Measurements from ENCODE around the gene COL11A1.
"Not testable (repeated sequence)": the region's sequence is repeated elsewhere in the genome, so short reads cannot be mapped to it uniquely, and the experiment has no call there.

COL11A1 gene

DNA sequence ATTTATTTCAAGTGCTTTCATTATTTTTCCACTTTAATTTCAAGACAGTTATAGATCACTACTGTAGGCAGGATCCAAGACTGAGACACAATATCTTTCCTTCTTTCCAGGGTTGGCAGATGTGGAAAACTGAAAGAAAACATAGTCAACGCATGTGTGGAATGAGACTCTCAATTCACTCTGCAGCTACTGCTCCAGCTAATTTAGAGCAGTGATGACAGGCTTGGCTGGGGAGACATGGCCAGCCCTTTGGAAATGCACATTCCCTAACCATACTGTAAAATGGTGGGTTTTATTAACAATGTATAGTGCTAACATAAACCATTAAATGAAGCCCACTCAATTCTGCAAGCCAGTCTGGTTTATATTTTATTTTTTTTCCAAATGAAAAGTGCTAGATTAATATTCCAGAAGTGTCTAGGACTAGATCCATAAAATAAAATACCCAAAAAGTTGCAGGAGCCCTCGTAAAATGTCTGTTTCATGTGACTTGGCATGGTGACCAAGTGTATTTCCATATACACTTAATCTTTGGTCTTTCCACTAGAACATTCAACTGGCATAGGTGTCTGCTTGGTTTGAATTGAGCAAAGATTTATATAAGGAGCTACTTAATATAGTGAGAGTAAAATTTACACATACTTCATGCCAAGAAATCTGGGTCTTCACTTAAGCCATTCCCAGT lies 32.9 kb downstream of the COL11A1 start:
- no peak for DNase-seq

DNA sequence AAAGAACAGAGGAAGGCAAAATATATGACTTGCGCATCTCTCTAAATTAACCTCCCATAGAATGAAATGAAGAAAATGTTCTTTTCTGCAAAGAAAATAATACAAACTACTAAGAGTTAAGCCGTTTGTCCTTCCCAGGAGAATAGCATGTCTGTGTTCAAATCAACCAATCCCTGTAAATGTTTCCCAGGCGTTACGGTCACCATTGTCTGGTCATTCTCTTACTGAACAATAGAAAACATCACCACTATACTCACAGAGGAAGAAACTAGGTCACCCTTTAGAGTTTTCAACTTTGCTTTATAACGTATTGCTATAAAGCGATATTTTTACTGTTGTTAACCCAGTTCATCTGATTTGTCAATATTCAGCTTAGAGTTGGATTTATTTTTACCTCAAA lies 34.1 kb downstream of the COL11A1 start:
- no peak for DNase-seq

DNA sequence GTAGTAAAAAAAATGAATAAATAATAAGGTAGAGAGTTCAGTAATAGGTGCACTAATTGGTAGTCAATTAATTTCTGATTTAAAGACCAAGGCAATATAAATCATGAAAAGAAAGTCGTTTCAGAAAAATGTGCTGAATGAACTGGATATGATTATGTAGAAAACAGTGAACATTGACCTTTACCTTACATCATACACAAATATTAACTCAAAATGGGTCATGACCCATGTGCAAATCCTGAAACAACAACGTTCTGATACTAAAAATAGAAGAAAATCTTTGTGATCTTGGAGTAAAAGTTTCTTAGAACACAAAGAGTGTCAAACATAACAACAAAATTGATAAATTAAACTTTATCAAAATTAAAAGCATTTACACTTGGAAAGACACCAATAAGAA lies 39.1 kb downstream of the COL11A1 start:
- no peak for DNase-seq

DNA sequence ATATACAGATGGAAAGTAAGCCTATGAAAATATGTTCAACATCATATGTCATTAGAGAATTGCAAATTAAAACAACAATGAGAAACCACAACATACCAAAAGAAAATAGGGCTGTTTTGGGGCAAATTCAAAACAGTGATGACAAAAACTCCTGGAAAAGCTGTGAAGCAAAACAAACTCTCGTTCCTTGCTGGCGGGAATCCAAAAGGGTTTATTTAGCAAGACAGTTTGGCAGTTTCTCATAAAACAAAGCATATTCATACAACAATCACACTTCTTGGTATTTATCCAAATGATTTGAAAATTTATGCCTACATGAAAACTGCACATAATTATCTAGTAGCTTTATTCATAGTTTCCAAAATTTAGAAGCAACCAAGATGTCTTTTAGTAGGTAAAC lies 44.4 kb downstream of the COL11A1 start:
- DNase-seq: no peak

DNA sequence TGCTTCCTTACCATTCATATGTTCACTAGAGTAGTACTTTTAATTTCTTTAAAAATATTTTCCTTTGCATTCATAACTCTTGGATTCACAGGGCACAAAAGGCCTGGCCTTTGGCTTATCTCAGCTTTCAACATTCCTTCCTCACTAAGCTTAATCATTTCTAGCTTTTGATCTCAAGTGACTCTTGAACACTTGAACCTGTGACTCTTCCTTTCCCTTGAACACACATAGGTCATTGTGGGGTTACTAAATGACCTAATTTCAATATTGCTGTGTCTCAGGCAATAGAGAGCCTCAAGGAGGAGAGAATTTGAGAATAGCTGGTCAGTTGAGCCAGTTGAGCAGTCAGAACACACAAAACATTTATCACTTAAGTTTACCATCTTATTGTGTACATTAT lies 49.9 kb downstream of the COL11A1 start:
- no peak for DNase-seq

DNA sequence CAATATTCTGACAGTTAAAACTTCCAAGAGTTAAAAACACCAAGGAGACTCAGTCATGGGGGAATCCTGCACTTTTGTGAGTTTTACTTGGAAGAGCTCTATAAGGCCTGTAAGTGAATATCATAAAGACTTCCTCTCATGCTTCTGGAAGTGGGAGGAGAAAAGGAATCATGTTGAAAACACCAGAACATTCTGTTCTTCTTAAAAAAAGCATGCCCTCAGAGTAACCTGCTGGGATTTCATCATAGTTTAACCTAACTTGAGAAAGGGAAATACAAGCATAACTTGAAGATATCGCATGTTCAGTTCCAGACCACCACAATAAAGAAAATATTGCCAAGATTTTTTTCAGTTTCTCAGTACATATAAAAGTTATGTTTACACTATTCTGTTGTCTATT lies 51.9 kb downstream of the COL11A1 start:
- no peak for DNase-seq

DNA sequence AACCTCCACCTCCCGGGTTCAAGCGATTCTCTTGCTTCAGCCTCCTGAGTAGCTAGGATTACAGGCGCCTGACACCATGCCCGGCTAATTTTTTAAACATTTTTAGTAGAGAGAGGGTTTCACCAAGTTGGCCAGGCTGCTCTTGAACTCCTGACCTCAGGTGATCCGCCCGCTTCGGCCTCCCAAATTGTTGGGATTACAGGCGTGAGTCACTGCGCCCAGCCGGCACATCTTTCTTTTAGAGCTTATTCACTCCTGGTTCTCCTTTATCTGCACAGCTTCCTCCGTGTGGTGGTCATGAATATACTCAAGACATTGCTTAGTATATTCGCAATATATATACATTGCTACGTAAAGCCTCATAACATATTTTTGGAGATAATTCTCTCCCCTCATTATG lies 80.2 kb downstream of the COL11A1 start:
- DNase-seq: not testable (repeated sequence)

DNA sequence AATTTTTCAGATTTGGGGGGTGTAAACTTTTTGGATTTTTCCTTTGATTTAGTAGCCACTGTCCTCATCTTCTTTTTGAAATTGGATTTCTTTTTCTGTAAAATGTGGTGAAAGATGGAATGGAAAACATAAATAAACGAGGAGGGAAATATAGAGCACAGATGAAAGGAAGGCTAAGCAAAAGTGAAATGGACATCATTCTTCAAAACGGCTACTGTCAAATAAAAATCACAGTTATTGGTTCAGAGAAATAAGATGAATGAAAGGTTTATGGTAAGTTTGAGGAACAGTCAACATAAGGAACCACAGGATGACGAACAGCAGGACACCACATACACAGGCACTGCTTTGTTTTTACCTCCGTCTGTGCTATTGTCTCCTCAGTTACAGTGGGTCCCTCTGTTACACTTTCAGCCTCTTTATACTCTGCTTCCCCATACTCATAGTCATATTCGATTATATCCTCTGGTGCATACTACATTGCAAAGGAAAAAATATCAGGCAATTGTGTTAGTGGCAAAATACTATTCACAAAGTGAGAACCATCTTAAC lies 82.4 kb downstream of the COL11A1 start:
- no peak for DNase-seq

DNA sequence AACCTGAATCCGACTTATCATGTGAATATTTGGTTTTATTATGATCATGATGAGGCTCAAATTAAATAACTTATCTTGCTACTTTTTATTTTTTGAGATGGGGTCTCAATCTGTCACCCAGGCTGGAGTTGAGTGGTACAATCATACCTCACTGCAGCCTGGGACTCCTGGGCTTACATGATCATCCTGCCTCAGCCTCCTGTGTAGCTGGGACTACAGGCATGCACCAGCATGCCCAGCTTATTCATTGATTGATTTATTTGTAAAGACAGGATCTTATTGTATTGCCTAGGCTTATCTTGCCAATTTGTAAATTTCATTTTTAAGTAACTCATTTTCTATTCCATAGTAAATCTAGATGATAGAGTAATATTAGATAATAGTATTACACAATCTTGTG lies 84.3 kb downstream of the COL11A1 start:
- DNase-seq: no peak

DNA sequence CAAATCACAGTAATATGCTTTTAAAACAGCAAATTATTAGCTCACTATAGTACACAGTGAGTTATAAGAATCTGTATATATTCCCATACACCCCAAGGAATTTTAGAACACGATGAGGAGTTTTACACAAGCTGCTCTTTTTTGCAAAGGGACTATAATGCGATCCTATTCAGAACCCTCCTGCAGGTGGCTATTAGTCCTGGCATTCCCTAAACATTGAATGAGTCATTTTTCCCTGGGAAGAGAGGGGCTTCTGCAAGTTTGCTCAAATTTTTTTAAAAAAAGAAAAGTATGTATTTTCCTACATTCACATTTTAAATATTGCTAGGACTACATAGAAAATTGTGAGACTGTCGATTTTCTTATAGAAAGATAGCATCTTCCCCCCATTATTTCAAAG lies 106.3 kb downstream of the COL11A1 start:
- DNase-seq: no peak

DNA sequence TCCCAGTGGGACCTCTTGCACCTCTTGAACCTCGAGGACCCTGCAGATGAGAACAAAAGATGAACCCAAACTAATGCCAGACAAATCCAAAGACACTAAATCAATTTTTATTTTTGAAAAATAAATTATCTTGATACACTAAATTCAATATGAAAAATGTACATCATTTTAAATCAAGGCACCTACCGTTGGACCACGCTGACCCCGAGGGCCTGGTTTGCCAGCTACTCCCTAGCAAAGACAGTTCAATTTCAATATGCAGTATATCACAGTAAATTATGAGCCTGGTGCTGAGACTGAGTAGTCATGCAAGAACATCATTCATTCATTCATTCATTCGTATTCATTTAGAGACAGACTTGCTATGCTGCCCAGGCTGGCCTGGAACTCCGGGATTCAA lies 129.4 kb downstream of the COL11A1 start:
- no peak for DNase-seq

DNA sequence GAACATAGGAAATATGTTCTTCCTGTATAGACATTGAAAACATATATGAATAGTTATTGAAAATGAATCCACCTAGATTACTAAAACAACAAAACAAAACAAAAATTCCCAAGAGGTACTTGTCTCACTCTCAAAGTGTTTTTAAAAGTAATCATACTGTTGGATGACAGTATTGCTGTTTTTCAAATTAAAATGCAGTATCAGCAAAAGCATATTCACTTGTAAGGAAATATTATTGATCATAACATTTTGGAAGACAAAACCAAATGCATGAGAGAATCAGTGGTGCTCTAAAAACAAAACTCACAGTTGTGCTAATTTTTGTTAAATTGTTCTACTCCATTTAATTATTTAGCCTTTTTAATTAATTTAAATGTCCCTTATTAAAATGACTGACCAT lies 131.0 kb downstream of the COL11A1 start:
- no peak for DNase-seq

DNA sequence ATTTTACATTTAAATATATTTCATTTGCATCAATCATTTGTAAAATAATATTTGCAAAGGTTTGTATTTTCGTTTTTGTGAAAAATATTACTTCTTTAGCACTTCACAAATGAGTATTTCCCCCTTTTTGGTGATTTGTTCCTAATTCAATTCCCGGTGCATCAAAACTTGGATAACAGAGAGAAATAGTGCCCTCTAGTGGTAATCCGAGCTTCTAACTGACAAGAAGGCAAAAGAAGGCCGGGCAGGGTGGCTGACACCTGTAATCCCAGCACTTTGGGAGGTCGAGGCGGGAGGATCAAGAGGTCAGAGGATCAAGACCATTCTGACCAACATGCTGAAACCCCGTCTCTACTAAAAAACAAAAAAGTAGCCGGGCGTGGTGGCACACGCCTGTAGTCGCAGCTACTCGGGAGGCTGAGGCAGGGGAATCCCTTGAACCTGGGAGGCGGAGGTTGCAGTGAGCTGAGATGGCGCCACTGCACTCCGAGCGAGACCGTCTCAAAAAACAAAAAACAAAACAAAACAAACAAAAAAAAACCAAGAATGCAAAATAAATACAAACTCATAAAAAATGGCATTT lies 137.7 kb downstream of the COL11A1 start:
- peak; percentile 54 for DNase-seq

DNA sequence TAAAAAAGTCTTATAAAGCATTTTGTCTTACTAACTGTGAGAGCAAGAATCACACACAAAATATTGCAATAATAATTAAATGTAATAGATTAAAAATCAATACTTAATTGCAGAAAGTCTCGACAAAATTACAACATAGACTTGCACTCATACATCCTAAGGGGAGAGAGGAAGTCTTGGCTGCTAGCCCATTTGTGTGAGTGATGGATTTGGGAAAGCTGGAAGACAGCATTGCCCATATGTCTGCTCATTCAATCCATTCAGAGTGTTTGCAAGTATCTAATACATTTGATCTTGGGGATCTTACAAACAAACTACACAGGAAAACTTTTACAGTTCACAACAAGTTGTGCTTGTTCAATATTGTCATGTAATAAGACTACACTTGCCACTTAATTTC lies 140.5 kb downstream of the COL11A1 start:
- DNase-seq: no peak

DNA sequence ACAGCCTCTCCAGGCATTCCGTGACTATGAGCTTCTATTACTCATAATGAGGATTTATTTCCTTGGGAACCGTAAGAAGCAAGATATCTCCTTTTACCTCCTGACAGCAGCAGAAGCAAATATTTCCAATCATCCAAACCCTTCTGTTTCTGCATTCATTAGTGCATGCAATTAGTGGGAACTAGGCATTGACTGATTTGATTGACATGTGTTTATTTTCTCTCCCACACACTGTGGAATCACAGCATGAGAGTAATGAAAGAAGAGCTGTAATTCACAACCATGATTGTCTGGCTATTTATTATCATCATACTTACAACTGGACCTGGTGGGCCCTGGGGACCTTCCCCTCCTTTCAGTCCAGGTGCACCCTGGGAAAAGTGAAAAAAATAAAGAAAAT lies 146.8 kb downstream of the COL11A1 start:
- DNase-seq: no peak

DNA sequence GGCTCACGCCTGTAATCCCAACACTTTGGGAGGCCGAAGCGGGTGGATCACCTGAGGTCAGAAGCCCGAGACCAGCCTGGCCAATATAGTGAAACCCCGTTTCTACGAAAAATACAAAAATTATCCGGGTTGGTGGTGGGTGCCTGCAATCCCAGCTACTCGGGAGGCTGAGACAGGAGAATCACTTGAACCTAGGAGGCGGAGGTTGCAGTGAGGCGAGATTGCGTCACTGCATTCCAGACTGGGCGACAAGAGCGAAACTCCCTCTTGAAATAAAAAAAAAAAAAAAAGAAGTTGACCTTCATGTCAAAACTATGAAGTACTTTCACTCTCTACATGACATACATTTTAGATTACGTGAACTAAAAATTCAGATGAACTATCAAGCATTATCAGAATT lies 153.7 kb downstream of the COL11A1 start:
- no peak for DNase-seq

DNA sequence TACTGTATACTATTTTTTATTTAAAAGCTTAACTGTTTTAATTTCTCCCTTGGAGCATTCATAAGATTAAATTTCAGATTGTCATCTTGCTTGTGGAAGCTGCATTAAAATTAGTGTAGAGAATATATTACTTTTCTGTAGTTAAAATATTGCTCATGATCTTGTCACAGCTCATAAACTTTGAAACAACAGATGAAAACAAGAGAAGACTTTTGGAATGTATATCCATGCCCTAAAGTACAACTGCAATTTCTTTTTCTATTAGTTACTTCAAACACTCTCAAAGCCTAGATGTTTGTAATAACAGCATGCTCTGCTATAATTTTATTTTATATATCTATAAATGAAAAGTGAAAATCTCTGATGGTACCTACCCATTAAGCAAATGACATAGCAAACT lies 155.9 kb downstream of the COL11A1 start:
- DNase-seq: no peak

DNA sequence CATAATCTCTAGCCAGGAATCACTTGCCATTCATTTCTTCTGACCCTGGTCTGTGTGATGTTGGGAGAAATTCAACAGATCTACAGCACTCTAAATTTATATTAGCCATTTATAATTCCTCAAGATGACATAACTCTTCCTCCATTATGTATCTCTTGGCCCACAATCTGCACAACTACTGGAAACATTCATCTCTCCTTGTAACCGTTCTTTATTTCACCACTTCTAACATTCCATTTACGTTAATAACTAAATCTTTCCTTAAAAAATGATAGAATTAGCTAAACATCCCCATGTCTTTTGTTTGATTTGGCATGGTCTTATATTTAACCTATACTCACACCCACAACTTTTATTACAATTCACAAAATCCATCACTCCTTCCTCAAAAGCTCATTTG lies 166.0 kb downstream of the COL11A1 start:
- no peak for DNase-seq

DNA sequence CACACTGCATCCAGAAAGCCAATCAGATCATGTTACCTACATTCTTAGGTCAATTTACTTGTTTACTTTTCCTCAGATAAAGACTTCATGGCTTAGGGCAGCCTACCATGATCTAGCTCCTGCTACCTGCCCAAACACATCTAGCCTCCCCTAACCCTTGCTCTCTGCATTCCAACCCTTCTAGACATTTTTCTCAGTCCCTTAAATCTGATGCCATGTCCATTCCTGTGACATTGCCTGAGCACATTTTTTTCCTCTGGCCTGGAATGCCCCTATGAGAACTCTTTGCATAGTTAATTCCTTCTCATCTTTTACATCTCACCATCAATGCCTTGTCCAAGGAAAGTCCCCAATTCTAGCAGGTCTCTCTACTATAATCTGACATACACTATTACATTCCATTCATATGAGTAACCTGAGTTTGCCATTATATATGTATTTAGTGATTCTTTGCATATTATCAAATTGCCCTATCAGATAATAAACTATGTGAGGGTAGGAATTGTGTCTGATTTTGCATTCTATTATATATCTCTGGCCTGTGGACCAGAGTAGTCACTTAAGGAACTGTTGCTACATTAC lies 166.9 kb downstream of the COL11A1 start:
- no peak for DNase-seq

DNA sequence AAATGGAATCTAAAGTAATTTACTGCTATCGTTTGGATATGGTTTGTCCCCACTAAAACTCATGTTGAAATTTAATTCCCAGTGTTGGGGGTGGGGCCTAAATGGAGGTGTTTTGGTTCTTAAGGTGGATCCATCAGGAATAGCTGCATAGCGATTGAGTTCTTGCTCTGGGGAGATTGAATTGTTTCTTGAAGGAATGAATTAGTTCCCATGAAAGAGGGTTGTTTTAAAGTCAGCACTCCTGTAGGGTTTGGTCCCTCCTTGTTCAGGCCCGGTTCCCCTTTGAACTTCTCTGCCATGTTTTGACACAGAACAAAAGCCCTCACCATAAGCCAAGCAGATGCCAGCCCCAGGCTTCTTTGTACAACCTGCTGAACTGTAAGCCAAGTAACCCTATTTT lies 170.9 kb downstream of the COL11A1 start:
- DNase-seq: no peak

DNA sequence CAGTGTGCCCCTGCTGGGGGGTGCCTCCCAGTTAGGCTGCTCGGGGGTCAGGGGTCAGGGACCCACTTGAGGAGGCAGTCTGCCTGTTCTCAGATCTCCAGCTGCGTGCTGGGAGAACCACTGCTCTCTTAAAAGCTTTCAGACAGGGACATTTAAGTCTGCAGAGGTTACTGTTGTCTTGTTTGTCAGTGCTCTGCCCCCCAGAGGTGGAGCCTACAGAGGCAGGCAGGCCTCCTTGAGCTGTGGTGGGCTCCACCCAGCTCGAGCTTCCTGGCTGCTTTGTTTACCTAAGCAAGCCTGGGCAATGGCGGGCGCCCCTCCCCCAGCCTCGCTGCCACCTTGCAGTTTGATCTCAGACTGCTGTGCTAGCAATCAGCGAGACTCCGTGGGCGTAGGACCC lies 175.0 kb downstream of the COL11A1 start:
- not testable (repeated sequence) for DNase-seq

DNA sequence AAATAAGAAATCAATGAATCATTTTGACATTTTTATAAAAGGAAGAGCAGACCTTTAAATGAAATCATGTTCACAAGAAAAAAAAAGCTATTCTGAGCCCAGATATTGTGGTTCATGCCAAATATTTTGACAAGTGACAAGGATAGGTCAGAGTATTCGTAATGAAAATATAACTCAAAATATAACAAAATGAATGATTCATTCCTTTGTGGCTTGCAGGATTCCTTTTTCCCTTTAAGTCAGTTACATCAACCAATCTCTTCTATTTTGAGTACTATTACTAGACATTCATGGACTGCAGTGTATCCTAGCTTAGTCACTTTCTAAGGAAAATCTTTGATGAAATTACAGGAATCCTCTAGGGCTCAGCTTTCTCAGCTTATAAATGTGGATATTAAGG lies 188.7 kb downstream of the COL11A1 start:
- no peak for DNase-seq

DNA sequence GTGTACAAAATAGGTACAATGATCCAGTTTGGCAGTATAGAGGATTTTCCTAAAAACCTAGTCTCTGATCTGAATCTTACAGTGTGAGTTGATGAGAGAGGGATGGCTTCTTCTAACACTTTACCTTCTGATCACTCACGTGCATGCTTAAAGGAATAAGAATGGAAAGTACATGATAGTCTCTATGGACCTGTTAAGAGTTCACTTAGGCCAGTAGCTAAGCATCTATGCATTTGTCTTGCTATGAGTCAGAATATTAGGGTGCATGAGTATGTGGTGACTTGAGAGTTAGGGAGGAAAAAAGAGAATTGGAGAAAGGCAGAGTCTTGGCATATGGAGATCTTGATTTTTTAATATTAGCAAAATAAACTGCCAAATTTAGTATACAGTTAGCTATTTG lies 206.3 kb downstream of the COL11A1 start:
- no peak for DNase-seq

DNA sequence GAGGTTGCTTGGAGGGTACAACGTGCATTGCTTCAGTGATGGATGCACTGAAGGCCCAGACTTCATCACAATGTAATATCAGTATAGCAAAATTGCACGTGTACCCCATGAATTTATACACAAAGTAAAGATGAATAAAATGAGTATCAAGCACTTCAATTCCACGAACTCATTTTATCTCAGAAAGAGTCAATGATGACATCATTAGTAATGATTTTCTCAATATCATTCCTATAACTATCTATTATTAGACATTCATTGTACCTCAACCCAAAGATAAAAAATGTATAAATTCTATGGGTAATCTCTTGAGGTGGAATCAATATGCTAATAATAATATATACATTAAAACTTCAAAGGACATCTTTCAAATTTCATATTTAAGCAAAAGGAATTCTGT lies 208.4 kb downstream of the COL11A1 start:
- no peak for DNase-seq

DNA sequence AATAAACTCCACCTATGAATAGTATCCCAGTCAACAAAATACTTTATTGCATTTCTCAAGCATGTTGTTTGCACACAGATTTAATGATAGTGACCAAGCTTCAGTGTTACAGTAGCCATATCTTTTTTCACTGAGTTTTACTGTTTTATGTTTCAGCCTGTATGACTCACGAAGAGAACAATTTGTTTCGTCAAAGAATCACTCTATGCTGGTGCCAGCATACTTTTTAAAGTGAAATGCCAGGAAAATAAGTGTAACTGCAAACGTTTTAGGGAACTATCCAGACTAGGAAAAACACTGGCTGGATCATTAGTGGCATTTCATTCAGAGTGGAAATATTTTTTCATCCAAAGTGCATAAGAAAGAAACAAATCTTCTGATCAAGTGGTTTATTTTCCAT lies 210.8 kb downstream of the COL11A1 start:
- no peak for DNase-seq

All from activated CD4-positive, alpha-beta T cell treated with anti-CD3 and anti-CD28 coated beads, Interleukin-10, Interleukin-2, amounts not matched to agents 100 ng/mL and 50 ng/mL, durations not matched to agents 16 hours and 8 hours (primary cell).